Type B pancreatic cell (in vitro differentiated cells): Measurements from ENCODE around the gene TOP3A. TPM values are rescaled to one million over a fixed set of nuclear protein-coding genes. Genes with fewer than 3 reads are reported as not detected.

Experiments used
- DNase-seq: peaks from one replicate; pipeline ENCODE4 v3.0.0; 2021; ENCODE audit warnings: mixed read lengths; ENCODE audit not compliant: unreplicated experiment; ENCODE audit errors: extremely low spot score
- H3K27ac Mint-ChIP-seq: 2 replicates; pipeline ENCODE4 v1.8.0; 2021; ENCODE audit warnings: mild to moderate bottlenecking, mixed read lengths
- H3K27me3 Mint-ChIP-seq: 2 replicates; pipeline ENCODE4 v1.8.0; 2021; ENCODE audit warnings: mixed read lengths
- H3K36me3 Mint-ChIP-seq: 2 replicates; pipeline ENCODE4 v1.8.0; 2021; ENCODE audit warnings: mixed read lengths
- H3K4me1 Mint-ChIP-seq: one replicate; pipeline ENCODE4 v1.8.0; 2021; ENCODE audit warnings: mixed read lengths; ENCODE audit not compliant: unreplicated experiment
- H3K4me3 Mint-ChIP-seq: 2 replicates; pipeline ENCODE4 v1.8.0; 2021; ENCODE audit warnings: mild to moderate bottlenecking, mixed read lengths
- H3K9me3 Mint-ChIP-seq: 2 replicates; pipeline ENCODE4 v1.8.0; 2021; ENCODE audit warnings: mixed read lengths
- CTCF ChIP-seq: fragments of 200-600 bp; sonication (generic); conservative IDR thresholded peaks from 2 replicates; pipeline ENCODE4 v1.5.0; 2021; ENCODE audit warnings: antibody characterized with exemption, mild to moderate bottlenecking
- total RNA-seq: library from RNA; stranded (reverse); gene quantifications from 2 replicates; pipeline ENCODE4 v1.2.1, GENCODE V29; 2021; ENCODE audit warnings: low replicate concordance

Gene TOP3A
- total RNA-seq, 1 donor from 2014 or later = 70.2 TPM

- peak overlapping the region; percentile 88 for H3K4me3 Mint-ChIP-seq
- H3K9me3 Mint-ChIP-seq = no peaks in the 10 kb centered on the region
- peaks cover 10% of the 10 kb centered on the region for H3K4me1 Mint-ChIP-seq
- peak overlapping the region; percentile 100 for H3K27ac Mint-ChIP-seq
- no peak for TF ChIP-seq CTCF
- H3K36me3 Mint-ChIP-seq = no peaks in the 10 kb centered on the region
- no peaks in the 10 kb centered on the region for H3K27me3 Mint-ChIP-seq
- DNase-seq = no peak
Measured at GRCh38 chr17:18262111-18262510, 52.7 kb downstream of the TOP3A start.

GRCh38 chr17:18261659-18262058, 53.1 kb downstream of the TOP3A start:
- no peak for DNase-seq
- H3K4me1 Mint-ChIP-seq = peaks cover 10% of the 10 kb centered on the region
- peak overlapping the region; percentile 100 for H3K27ac Mint-ChIP-seq
- H3K4me3 Mint-ChIP-seq = peak overlapping the region; percentile 88
- TF ChIP-seq CTCF = no peak
- no peaks in the 10 kb centered on the region for H3K27me3 Mint-ChIP-seq
- no peaks in the 10 kb centered on the region for H3K9me3 Mint-ChIP-seq
- no peaks in the 10 kb centered on the region for H3K36me3 Mint-ChIP-seq

GRCh38 chr17:18261146-18261515, 53.7 kb downstream of the TOP3A start:
- Mint-ChIP-seq H3K36me3 (no peaks in the 10 kb centered on the region), H3K27me3 (no peaks in the 10 kb centered on the region), H3K4me1 (peaks cover 10% of the 10 kb centered on the region), H3K9me3 (no peaks in the 10 kb centered on the region), H3K27ac (peak overlapping the region; percentile 100), H3K4me3 (peak overlapping the region; percentile 88)
- DNase-seq = no peak
- no peak for TF ChIP-seq CTCF

GRCh38 chr17:18260332-18261145, 54.3 kb downstream of the TOP3A start, which contains the start of gene MIEF2:
Gene MIEF2, plus strand, starts transcription at chr17:18260662. Its CDS starts 2,059 bp downstream, at chr17:18262721.
- Mint-ChIP-seq H3K27ac (peak within 1 kb of the TSS; percentile 100), H3K27me3 (no peaks in the 10 kb centered on the region), H3K36me3 (no peaks in the 10 kb centered on the region), H3K4me1 (peaks cover 10% of the 10 kb centered on the region), H3K9me3 (no peaks in the 10 kb centered on the region), H3K4me3 (peak within 1 kb of the TSS; percentile 88)
- DNase-seq = peak; percentile 92
- no peak for TF ChIP-seq CTCF

- no peak for DNase-seq
- H3K36me3 Mint-ChIP-seq = no peaks in the 10 kb centered on the region
- peak overlapping the region; percentile 88 for H3K4me3 Mint-ChIP-seq
- no peaks in the 10 kb centered on the region for H3K27me3 Mint-ChIP-seq
- H3K9me3 Mint-ChIP-seq = no peaks in the 10 kb centered on the region
- H3K27ac Mint-ChIP-seq = peak overlapping the region; percentile 100
- no peak for TF ChIP-seq CTCF
- H3K4me1 Mint-ChIP-seq = peaks cover 10% of the 10 kb centered on the region
Measured at GRCh38 chr17:18259621-18260331, 55.0 kb downstream of the TOP3A start.
